ENCODE measurements around the gene LLGL2.

The LLGL2 gene

GRCh38 chr17:75511610-75512575 is 13.6 kb upstream of the LLGL2 start:
- in situ Hi-C loops (cut with MboI; ENCODE audit: low sequenced_read_pairs, unreplicated experiment): no loop called here
- no peak for TF ChIP-seq CTCF (IDR thresholded peaks at IDR 0.05; ENCODE audit: borderline replicate concordance, control extremely low read depth, extremely low read depth, insufficient read depth, missing control alignments)
- DNase-seq (ENCODE audit: low spot score): no peak

GRCh38 chr17:75512926-75513640 is 12.4 kb upstream of the LLGL2 start:
- in situ Hi-C loops (cut with MboI; ENCODE audit: low sequenced_read_pairs, unreplicated experiment): no loop called here
- no peak for DNase-seq (ENCODE audit: low spot score)
- no peak for TF ChIP-seq CTCF (IDR thresholded peaks at IDR 0.05; ENCODE audit: borderline replicate concordance, control extremely low read depth, extremely low read depth, insufficient read depth, missing control alignments)

- in situ Hi-C loops (cut with MboI; ENCODE audit: low sequenced_read_pairs, unreplicated experiment): no loop called here
Measured at GRCh38 chr17:75513641-75514000, 11.9 kb upstream of the LLGL2 start.

DNA sequence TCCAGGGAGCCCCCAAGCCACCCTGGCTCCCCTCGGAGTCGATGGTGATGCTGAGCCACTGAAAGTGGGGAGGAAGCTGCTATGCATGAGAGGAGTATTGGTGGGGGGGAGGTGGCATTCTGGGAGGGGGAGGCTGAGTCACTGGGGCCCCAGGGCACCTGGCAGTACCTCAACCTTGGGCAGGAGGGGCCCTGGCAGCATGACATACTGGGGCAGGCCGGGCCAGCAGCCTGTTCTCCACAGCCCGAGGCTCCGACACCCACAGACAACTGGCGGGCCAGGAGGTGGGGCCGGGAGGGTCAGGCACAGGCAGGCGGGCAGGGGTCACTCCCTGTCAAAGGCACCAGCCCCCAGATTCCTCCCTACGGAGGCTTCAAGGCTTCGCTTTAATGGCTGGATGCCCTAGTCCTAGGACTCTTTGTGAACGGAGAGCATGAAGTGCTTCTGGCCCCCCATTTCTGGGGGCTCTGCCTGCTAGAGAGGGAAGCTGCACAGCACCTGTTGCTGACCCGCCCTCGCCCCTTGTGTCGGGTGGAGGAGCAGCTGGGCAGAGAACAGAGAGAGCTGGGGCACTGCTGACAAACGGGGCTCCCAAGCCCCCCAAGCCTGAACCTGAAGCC is 11.1 kb upstream of the LLGL2 start:
- no peak for TF ChIP-seq CTCF (IDR thresholded peaks at IDR 0.05; ENCODE audit: borderline replicate concordance, control extremely low read depth, extremely low read depth, insufficient read depth, missing control alignments)
- no peak for DNase-seq (ENCODE audit: low spot score)
- in situ Hi-C loops (cut with MboI; ENCODE audit: low sequenced_read_pairs, unreplicated experiment): no loop called here

More at GRCh38 chr17:75513641-75514000, 11.9 kb upstream of the LLGL2 start:
- no peak for DNase-seq (ENCODE audit: low spot score)
- no peak for TF ChIP-seq CTCF (IDR thresholded peaks at IDR 0.05; ENCODE audit: borderline replicate concordance, control extremely low read depth, extremely low read depth, insufficient read depth, missing control alignments)

DNA sequence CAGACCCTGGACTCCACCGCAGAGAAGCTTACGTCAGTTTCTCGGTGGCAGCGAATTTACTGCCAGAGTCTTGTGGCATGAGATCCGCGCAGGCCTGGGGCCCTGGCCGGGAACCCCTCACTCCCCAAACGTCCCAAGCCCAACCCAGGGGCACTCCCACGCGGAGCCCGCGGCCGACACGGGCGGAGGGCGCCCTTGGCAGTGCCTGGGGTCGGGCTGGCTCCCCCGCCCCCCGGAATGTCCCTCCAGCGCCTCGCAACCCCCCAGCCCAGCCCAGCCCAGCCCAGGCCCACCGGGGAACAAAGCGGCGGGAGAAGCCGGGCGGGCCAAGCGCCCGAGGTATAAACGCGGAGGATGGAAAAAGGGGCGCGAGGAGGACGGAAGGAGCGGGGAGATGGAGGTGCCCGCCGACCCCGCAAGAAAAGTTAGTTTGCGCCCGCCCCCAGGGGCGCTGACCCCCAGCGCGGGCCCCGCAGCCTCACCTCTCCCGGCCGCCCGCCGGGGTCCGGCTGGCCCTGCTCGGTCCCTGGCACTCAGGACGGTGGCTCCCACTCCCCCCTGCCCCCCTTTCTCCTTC is 10.5 kb upstream of the LLGL2 start:
- TF ChIP-seq CTCF (IDR thresholded peaks at IDR 0.05; ENCODE audit: borderline replicate concordance, control extremely low read depth, extremely low read depth, insufficient read depth, missing control alignments): no peak
- DNase-seq (ENCODE audit: low spot score): no peak
- in situ Hi-C loops (cut with MboI; ENCODE audit: low sequenced_read_pairs, unreplicated experiment): no loop called here

Measured in GM13976 (cell line).